PC-3 (cell line): ENCODE results near the gene SLC34A1. TPM values are rescaled to one million over a fixed set of nuclear protein-coding genes. Genes with fewer than 3 reads are reported as not detected.
"Not testable (repeated sequence)": the region's sequence is repeated elsewhere in the genome, so short reads cannot be mapped to it uniquely, and the experiment has no call there.

Experiments used
- ATAC-seq: fragments of 200-7000 bp; cut with Tn5 transposase; 2 replicates; pipeline ENCODE4 v1.9.1; 2020; ENCODE audit warnings: mild to moderate bottlenecking, moderate library complexity
- BruUV-seq: library from RNA; stranded (reverse); fragments of 400-500 nt; replicated peaks from 2 replicates; lab custom pipeline; 2021; lab: Mats Ljungman, UMichigan
- CTCF ChIA-PET: fragments of 300-600 bp; sonication (Branson Sonifier 250); formaldehyde crosslinking; loops from one replicate; lab custom pipeline; 2022; ENCODE audit warnings: antibody characterized with exemption; lab: Charles Lee
- POLR2A ChIA-PET: fragments of 300-600 bp; sonication (Branson Sonifier 250); formaldehyde crosslinking; loops from one replicate; lab custom pipeline; 2022; ENCODE audit warnings: antibody characterized with exemption; ENCODE audit not compliant: unreplicated experiment; lab: Charles Lee
- DNase-seq: peaks from one replicate; pipeline ENCODE4 v3.0.0-alpha.2; 2015
- H2AFZ ChIP-seq: fragments of 300-600 bp; sonication (generic); 2 replicates; pipeline ENCODE4 v1.6.0; 2016; ENCODE audit warnings: antibody characterized with exemption, low read length
- H3F3A ChIP-seq: fragments of 300-600 bp; sonication (generic); one replicate; pipeline ENCODE4 v1.6.0; 2017; ENCODE audit warnings: antibody characterized with exemption, low read length, control low read depth, mild to moderate bottlenecking; ENCODE audit not compliant: unreplicated experiment
- H3K27ac ChIP-seq: fragments of 300-600 bp; sonication (generic); 2 replicates; pipeline ENCODE4 v1.5.1; 2016; ENCODE audit warnings: mild to moderate bottlenecking, low read length
- H3K27me3 ChIP-seq: fragments of 300-600 bp; sonication (generic); 2 replicates; pipeline ENCODE4 v1.6.1; 2016; ENCODE audit warnings: low read length, mixed read lengths
- H3K36me3 ChIP-seq: fragments of 300-600 bp; sonication (generic); 2 replicates; pipeline ENCODE4 v1.6.1; 2016; ENCODE audit warnings: low read depth, mixed run types, low read length, mixed read lengths
- H3K4me1 ChIP-seq: fragments of 300-600 bp; sonication (generic); 2 replicates; pipeline ENCODE4 v1.5.1; 2016; ENCODE audit warnings: low read length; ENCODE audit not compliant: insufficient read depth
- H3K4me2 ChIP-seq: fragments of 300-600 bp; sonication (generic); 2 replicates; pipeline ENCODE4 v1.6.0; 2016; ENCODE audit warnings: low read length
- H3K4me3 ChIP-seq: fragments of 300-600 bp; sonication (generic); 2 replicates; pipeline ENCODE4 v1.5.1; 2016; ENCODE audit warnings: mild to moderate bottlenecking, low read length, mixed read lengths
- H3K79me2 ChIP-seq: fragments of 300-600 bp; sonication (generic); 2 replicates; pipeline ENCODE4 v1.6.1; 2017; ENCODE audit warnings: low read length, mixed read lengths
- H3K9ac ChIP-seq: fragments of 300-600 bp; sonication (generic); 2 replicates; pipeline ENCODE4 v1.6.0; 2016; ENCODE audit warnings: mild to moderate bottlenecking, low read length
- H3K9me2 ChIP-seq: fragments of 300-600 bp; sonication (generic); replicated peaks from 2 replicates; pipeline ENCODE4 v1.6.1; 2016; ENCODE audit warnings: mixed run types, low read length, mixed read lengths
- H3K9me3 ChIP-seq: fragments of 300-600 bp; sonication (generic); 2 replicates; pipeline ENCODE4 v1.6.1; 2016; ENCODE audit warnings: low read length, mixed read lengths
- H4K20me1 ChIP-seq: fragments of 300-600 bp; sonication (generic); 2 replicates; pipeline ENCODE4 v1.6.1; 2016; ENCODE audit warnings: low read length, mixed read lengths
- CTCF ChIP-seq: fragments of 300-600 bp; sonication (generic); conservative IDR thresholded peaks from 2 replicates; pipeline ENCODE4 v1.5.1; 2017; ENCODE audit warnings: antibody characterized with exemption, low read depth, mild to moderate bottlenecking, low read length
- EZH2 ChIP-seq: fragments of 300-600 bp; sonication (generic); IDR thresholded peaks from one replicate; pipeline ENCODE4 v1.6.1; 2017; ENCODE audit warnings: antibody characterized with exemption, mild to moderate bottlenecking, low read length; ENCODE audit not compliant: unreplicated experiment
- EZH2phosphoT487 ChIP-seq: fragments of 300-600 bp; sonication (generic); IDR thresholded peaks from 2 replicates; pipeline ENCODE4 v1.6.1; 2018; ENCODE audit warnings: mild to moderate bottlenecking, antibody characterized with exemption, low read length, borderline replicate concordance
- intact Hi-C: fragments of 100-400 bp; cut with micrococcal nuclease; formaldehyde crosslinking; loops from 2 replicates; pipeline ENCODE4 v1.9.0; 2023
- total RNA-seq: library from RNA; depleted of rRNA; stranded (reverse); fragments of >200 nt; gene quantifications from 2 replicates; pipeline ENCODE4 v1.2.3, GENCODE V29; 2014

Gene SLC34A1
- total RNA-seq, 1 experiment from 2014 or later, result 0.07 TPM

- no peaks in the 10 kb centered on the region for H4K20me1 ChIP-seq
- H3K9ac ChIP-seq, result no peak overlapping the region
- H3K4me1 ChIP-seq, result peaks cover 27% of the 10 kb centered on the region
- no peaks in the 10 kb centered on the region for H3K36me3 ChIP-seq
- H3K79me2 ChIP-seq, result no peaks in the 10 kb centered on the region
- no peaks in the 10 kb centered on the region for H3K9me2 ChIP-seq
- H3K27ac ChIP-seq, result no peak overlapping the region
- H3K4me3 ChIP-seq, result no peak overlapping the region
- ATAC-seq (no peak), DNase-seq (no peak)
- H3K27me3 ChIP-seq, result no peaks in the 10 kb centered on the region
- no TSS peak for BruUV-seq
- H3K4me2 ChIP-seq, result no peak overlapping the region
- intact Hi-C loops, result no loop called here
- CTCF ChIA-PET, result no interaction called here
- H2AFZ ChIP-seq, result no peak overlapping the region
- POLR2A ChIA-PET, result no interaction called here
- H3F3A ChIP-seq, result no peaks in the 10 kb centered on the region
- H3K9me3 ChIP-seq, result no peaks in the 10 kb centered on the region
- TF ChIP-seq CTCF, result no peak
- TF ChIP-seq EZH2, result no peak
- TF ChIP-seq EZH2phosphoT487, result no peak
Measured at GRCh38 chr5:177359451-177359851, 24.8 kb upstream of the SLC34A1 start.

DNA sequence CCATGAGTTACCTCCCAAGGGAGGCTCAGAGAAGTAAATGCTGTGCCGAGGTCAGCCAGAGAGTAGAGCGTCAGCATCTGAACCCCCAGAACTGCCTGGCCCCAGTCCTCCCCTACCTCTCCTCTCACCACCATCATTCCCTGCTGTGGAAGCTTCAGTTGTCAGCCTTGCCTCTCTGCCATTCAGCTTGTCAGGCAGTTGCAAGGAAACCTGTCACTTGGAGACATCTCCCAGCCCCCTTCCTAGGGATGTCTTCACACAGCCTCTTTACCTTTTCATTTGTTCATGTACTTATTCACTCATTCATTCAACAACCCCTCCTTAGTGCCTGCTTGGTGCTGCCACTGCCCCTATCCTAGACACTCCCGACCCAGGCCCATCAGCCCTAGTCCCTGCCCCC lies 24.4 kb upstream of the SLC34A1 start:
- no peaks in the 10 kb centered on the region for H3K36me3 ChIP-seq
- ATAC-seq, result no peak
- POLR2A ChIA-PET, result no interaction called here
- no peaks in the 10 kb centered on the region for H3K9me3 ChIP-seq
- no peak overlapping the region for H3K4me2 ChIP-seq
- H3F3A ChIP-seq, result no peaks in the 10 kb centered on the region
- H3K9ac ChIP-seq, result no peak overlapping the region
- no peak for DNase-seq
- CTCF ChIA-PET, result no interaction called here
- no peaks in the 10 kb centered on the region for H3K9me2 ChIP-seq
- H3K79me2 ChIP-seq, result no peaks in the 10 kb centered on the region
- intact Hi-C loops, result no loop called here
- H2AFZ ChIP-seq, result no peak overlapping the region
- TF ChIP-seq EZH2, result no peak
- TF ChIP-seq EZH2phosphoT487, result no peak
- TF ChIP-seq CTCF, result no peak
- H3K27ac ChIP-seq, result no peak overlapping the region
- H4K20me1 ChIP-seq, result no peaks in the 10 kb centered on the region
- no peak overlapping the region for H3K4me3 ChIP-seq
- BruUV-seq, result no TSS peak
- no peaks in the 10 kb centered on the region for H3K27me3 ChIP-seq
- H3K4me1 ChIP-seq, result peaks cover 27% of the 10 kb centered on the region

- H3K9ac ChIP-seq, ATAC-seq, H3K27ac ChIP-seq, H3F3A ChIP-seq, H3K27me3 ChIP-seq, H4K20me1 ChIP-seq, POLR2A ChIA-PET, H3K79me2 ChIP-seq, H3K4me2 ChIP-seq, H2AFZ ChIP-seq, H3K4me3 ChIP-seq, intact Hi-C loops, H3K9me3 ChIP-seq, DNase-seq, BruUV-seq, H3K36me3 ChIP-seq, H3K9me2 ChIP-seq: not testable (repeated sequence)
- H3K4me1 ChIP-seq, result peaks cover 27% of the 10 kb centered on the region
- CTCF ChIA-PET, result interaction anchor here (0.8 kb wide), 1 partner anchor 10 kb away, joined by 4 read pairs; no protein-coding TSS in a partner anchor
Measured at GRCh38 chr5:177360740-177361139, 23.5 kb upstream of the SLC34A1 start.
